Measurements from ENCODE around the gene VPS36. TPM values are rescaled to one million over a fixed set of nuclear protein-coding genes. Genes with fewer than 3 reads are reported as not detected.
"Not testable (repeated sequence)": the region's sequence is repeated elsewhere in the genome, so short reads cannot be mapped to it uniquely, and the experiment has no call there.

Gene VPS36, protein sequence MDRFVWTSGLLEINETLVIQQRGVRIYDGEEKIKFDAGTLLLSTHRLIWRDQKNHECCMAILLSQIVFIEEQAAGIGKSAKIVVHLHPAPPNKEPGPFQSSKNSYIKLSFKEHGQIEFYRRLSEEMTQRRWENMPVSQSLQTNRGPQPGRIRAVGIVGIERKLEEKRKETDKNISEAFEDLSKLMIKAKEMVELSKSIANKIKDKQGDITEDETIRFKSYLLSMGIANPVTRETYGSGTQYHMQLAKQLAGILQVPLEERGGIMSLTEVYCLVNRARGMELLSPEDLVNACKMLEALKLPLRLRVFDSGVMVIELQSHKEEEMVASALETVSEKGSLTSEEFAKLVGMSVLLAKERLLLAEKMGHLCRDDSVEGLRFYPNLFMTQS
- total RNA-seq, result 43.6 and 44.3 TPM in 2 replicates
- long read RNA-seq, full-length matches to known transcripts, result 81 of 112 reads
- long read RNA-seq, partial matches to known transcripts, result 8 of 112 reads
- long read RNA-seq, other reads (novel, unspliced or antisense), result 23 of 112 reads

- peak; percentile 99 for DNase-seq (ENCODE audit: extremely low spot score, unreplicated experiment)
- Mint-ChIP-seq H3K36me3 (ENCODE audit: unreplicated experiment) (peaks cover under 1% of the 10 kb centered on the region), H3K4me1 (ENCODE audit: unreplicated experiment) (peaks cover 29% of the 10 kb centered on the region), H3K27ac (ENCODE audit: unreplicated experiment) (peak within 1 kb of the TSS; percentile 90), H3K9me3 (ENCODE audit: unreplicated experiment) (no peaks in the 10 kb centered on the region), H3K4me3 (ENCODE audit: unreplicated experiment) (peak within 1 kb of the TSS; percentile 95), H3K27me3 (ENCODE audit: unreplicated experiment) (no peaks in the 10 kb centered on the region)
- TF ChIP-seq, protein P1, sequence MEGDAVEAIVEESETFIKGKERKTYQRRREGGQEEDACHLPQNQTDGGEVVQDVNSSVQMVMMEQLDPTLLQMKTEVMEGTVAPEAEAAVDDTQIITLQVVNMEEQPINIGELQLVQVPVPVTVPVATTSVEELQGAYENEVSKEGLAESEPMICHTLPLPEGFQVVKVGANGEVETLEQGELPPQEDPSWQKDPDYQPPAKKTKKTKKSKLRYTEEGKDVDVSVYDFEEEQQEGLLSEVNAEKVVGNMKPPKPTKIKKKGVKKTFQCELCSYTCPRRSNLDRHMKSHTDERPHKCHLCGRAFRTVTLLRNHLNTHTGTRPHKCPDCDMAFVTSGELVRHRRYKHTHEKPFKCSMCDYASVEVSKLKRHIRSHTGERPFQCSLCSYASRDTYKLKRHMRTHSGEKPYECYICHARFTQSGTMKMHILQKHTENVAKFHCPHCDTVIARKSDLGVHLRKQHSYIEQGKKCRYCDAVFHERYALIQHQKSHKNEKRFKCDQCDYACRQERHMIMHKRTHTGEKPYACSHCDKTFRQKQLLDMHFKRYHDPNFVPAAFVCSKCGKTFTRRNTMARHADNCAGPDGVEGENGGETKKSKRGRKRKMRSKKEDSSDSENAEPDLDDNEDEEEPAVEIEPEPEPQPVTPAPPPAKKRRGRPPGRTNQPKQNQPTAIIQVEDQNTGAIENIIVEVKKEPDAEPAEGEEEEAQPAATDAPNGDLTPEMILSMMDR (IDR thresholded peaks at IDR 0.05), result peak; percentile 100
These were observed at the start of gene VPS36 for GRCh38 chr13:52450012-52450792. Gene VPS36, minus strand, starts transcription at chr13:52450634. Its CDS starts 40 bp downstream, at chr13:52450594.

- DNase-seq (ENCODE audit: extremely low spot score, unreplicated experiment); H3K4me3 Mint-ChIP-seq (ENCODE audit: unreplicated experiment); H3K36me3 Mint-ChIP-seq (ENCODE audit: unreplicated experiment): not testable (repeated sequence)
These were observed 47.5 kb upstream of the VPS36 start for GRCh38 chr13:52497979-52498378.

GRCh38 chr13:52494241-52494640, 43.8 kb upstream of the VPS36 start:
- not testable (repeated sequence) for H3K4me3 Mint-ChIP-seq (ENCODE audit: unreplicated experiment); H3K36me3 Mint-ChIP-seq (ENCODE audit: unreplicated experiment); H3K9me3 Mint-ChIP-seq (ENCODE audit: unreplicated experiment); H3K4me1 Mint-ChIP-seq (ENCODE audit: unreplicated experiment); H3K27ac Mint-ChIP-seq (ENCODE audit: unreplicated experiment); DNase-seq (ENCODE audit: extremely low spot score, unreplicated experiment)
- peaks cover 12% of the 10 kb centered on the region for H3K27me3 Mint-ChIP-seq (ENCODE audit: unreplicated experiment)

More at GRCh38 chr13:52497979-52498378, 47.5 kb upstream of the VPS36 start:
- not testable (repeated sequence) for H3K4me1 Mint-ChIP-seq (ENCODE audit: unreplicated experiment); H3K27me3 Mint-ChIP-seq (ENCODE audit: unreplicated experiment); H3K27ac Mint-ChIP-seq (ENCODE audit: unreplicated experiment); H3K9me3 Mint-ChIP-seq (ENCODE audit: unreplicated experiment)

- H3K9me3 Mint-ChIP-seq (ENCODE audit: unreplicated experiment); H3K36me3 Mint-ChIP-seq (ENCODE audit: unreplicated experiment); DNase-seq (ENCODE audit: extremely low spot score, unreplicated experiment); H3K27me3 Mint-ChIP-seq (ENCODE audit: unreplicated experiment); H3K4me3 Mint-ChIP-seq (ENCODE audit: unreplicated experiment); H3K4me1 Mint-ChIP-seq (ENCODE audit: unreplicated experiment); H3K27ac Mint-ChIP-seq (ENCODE audit: unreplicated experiment): not testable (repeated sequence)
These were observed 40.6 kb upstream of the VPS36 start for GRCh38 chr13:52491015-52491414.

DNA sequence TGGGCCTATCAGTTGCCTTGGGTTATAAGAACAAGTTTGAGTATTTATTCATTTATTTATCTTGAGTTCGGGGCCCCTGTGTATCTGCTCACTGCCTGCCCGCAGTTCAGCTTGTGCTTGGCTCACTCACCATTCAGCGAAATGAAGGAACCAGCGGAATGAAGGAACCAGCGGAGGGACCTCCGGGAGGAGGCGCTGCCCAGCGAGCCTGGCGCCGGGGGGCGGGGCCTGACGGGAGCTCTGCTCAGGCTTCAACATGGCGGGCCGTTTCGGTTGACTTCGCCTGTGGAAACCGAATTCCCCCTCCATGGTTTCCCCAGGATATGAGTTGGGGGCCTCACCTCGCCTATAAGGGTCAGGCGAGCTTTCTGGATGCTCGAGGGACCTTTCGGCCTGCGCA, 38.3 kb upstream of the VPS36 start:
- not testable (repeated sequence) for DNase-seq (ENCODE audit: extremely low spot score, unreplicated experiment); H3K27ac Mint-ChIP-seq (ENCODE audit: unreplicated experiment); H3K9me3 Mint-ChIP-seq (ENCODE audit: unreplicated experiment); H3K4me1 Mint-ChIP-seq (ENCODE audit: unreplicated experiment); H3K4me3 Mint-ChIP-seq (ENCODE audit: unreplicated experiment); H3K36me3 Mint-ChIP-seq (ENCODE audit: unreplicated experiment); H3K27me3 Mint-ChIP-seq (ENCODE audit: unreplicated experiment)

DNA sequence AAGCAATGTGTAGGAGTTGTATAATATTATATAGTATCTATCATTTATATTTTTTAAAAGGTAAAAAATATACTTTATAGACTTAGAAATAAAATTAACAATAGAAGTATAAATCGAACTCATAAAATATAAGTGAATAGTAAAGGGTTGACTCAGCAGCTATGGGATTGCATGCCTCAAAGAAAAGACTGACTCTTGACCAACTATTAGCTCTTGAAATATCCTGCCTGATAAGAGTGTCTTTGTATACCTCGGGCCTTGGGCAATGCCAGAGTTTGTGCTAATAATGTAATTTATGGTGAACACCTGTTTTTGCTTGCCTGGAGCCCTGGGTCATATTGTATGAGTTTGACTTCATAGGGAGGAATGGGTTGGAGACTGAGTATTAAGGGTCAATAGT, 36.6 kb upstream of the VPS36 start:
- H3K27ac Mint-ChIP-seq (ENCODE audit: unreplicated experiment); H3K9me3 Mint-ChIP-seq (ENCODE audit: unreplicated experiment); H3K4me1 Mint-ChIP-seq (ENCODE audit: unreplicated experiment); H3K27me3 Mint-ChIP-seq (ENCODE audit: unreplicated experiment); H3K4me3 Mint-ChIP-seq (ENCODE audit: unreplicated experiment); H3K36me3 Mint-ChIP-seq (ENCODE audit: unreplicated experiment); DNase-seq (ENCODE audit: extremely low spot score, unreplicated experiment): not testable (repeated sequence)

DNA sequence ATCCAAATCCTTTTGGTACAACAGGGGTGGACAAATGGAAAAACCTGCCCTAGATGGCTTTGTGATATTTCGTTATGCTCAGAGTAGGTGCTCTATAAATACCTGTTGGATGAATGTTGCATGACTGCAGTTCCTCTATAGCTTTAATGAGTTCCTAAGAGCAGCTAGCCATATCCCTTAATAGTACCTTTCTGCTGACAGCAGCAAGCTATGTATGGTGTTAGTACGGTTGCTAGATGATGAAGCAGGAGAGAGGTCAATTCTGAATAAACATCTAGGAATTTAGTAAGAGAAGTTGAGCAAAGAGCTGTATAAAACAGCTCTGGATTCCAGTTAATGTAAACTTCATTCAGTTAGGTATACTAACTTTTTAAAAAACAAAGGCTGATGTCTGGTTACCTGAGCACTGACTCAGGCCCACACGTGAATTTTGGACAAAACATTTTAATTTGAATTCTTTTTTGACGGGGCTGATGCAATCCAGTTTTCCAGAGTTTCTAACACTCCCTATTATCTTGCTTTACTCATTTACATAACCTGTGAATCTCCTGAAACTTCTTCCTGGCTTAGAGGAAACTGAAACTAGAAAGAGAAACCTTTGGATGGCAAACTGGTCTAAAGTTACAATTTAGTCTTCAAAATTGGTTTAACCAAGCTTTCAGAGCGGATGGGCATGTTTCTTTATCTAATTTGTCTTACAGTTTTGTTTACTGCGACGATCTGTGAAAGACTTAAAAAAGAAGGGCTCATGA, 30.4 kb upstream of the VPS36 start:
- H3K36me3 Mint-ChIP-seq (ENCODE audit: unreplicated experiment); H3K27me3 Mint-ChIP-seq (ENCODE audit: unreplicated experiment); H3K4me1 Mint-ChIP-seq (ENCODE audit: unreplicated experiment); H3K9me3 Mint-ChIP-seq (ENCODE audit: unreplicated experiment); DNase-seq (ENCODE audit: extremely low spot score, unreplicated experiment); H3K27ac Mint-ChIP-seq (ENCODE audit: unreplicated experiment); H3K4me3 Mint-ChIP-seq (ENCODE audit: unreplicated experiment): not testable (repeated sequence)

DNA sequence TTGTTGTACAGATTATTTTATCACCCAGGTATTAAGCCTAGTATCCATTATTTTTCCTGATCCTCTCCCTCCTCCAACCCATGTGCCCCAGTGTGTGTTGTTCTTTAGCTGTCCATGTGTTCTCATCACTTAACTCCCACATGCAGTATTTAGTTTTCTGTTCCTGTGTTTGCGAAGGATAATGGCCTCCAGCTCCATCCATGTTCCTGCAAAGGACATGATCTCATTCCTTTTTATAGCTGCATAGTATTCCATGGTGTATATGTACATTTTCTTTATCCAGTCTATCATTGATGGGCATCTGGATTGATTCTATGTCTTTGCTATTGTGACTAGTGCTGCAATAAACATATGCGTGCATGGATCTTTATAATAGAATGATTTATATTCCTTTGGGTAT, 18.1 kb upstream of the VPS36 start:
- H3K36me3 Mint-ChIP-seq (ENCODE audit: unreplicated experiment), result peaks cover 31% of the 10 kb centered on the region
- not testable (repeated sequence) for H3K27ac Mint-ChIP-seq (ENCODE audit: unreplicated experiment); DNase-seq (ENCODE audit: extremely low spot score, unreplicated experiment); H3K4me1 Mint-ChIP-seq (ENCODE audit: unreplicated experiment); H3K9me3 Mint-ChIP-seq (ENCODE audit: unreplicated experiment); H3K27me3 Mint-ChIP-seq (ENCODE audit: unreplicated experiment); H3K4me3 Mint-ChIP-seq (ENCODE audit: unreplicated experiment)
